ENCODE data around the gene SRD5A3.
A peak's percentile ranks its signal among the peaks of the same experiment; 100 is the strongest.

SRD5A3 gene

GRCh38 chr4:55345980-55346850 is at the start of gene SRD5A3:
Gene SRD5A3 (plus strand): TSS chr4:55346242. CDS start chr4:55346337, 95 bp downstream.
- peak; percentile 41 to 64 for DNase-seq (ENCODE audit: low read depth in 2 of 2)

- no peak for DNase-seq (ENCODE audit: low read depth in 2 of 2)
Measured at GRCh38 chr4:55297346-55297745, 48.7 kb upstream of the SRD5A3 start.

- DNase-seq (ENCODE audit: low read depth in 2 of 2), result no peak
Measured at GRCh38 chr4:55303760-55304165, 42.3 kb upstream of the SRD5A3 start.

- DNase-seq (ENCODE audit: low read depth in 2 of 2), result no peak
Measured at GRCh38 chr4:55304303-55304702, 41.7 kb upstream of the SRD5A3 start.

GRCh38 chr4:55308071-55308470 is 38.0 kb upstream of the SRD5A3 start:
- DNase-seq (ENCODE audit: low read depth in 2 of 2), result no peak

GRCh38 chr4:55311792-55312488 is 34.1 kb upstream of the SRD5A3 start:
- no peak for DNase-seq (ENCODE audit: low read depth in 2 of 2)

GRCh38 chr4:55312489-55313101 is 33.4 kb upstream of the SRD5A3 start:
- peak in 1 of 2 donors; percentile 7 for DNase-seq (ENCODE audit: low read depth in 2 of 2)

- DNase-seq (ENCODE audit: low read depth in 2 of 2), result no peak
Measured at GRCh38 chr4:55314141-55314820, 31.8 kb upstream of the SRD5A3 start.

GRCh38 chr4:55318175-55319129 is 27.6 kb upstream of the SRD5A3 start:
- no peak for DNase-seq (ENCODE audit: low read depth in 2 of 2)

- no peak for DNase-seq (ENCODE audit: low read depth in 2 of 2)
Measured at GRCh38 chr4:55321707-55322264, 24.3 kb upstream of the SRD5A3 start.

GRCh38 chr4:55323375-55323774 is 22.7 kb upstream of the SRD5A3 start:
- DNase-seq (ENCODE audit: low read depth in 2 of 2), result no peak

GRCh38 chr4:55326629-55327028 is 19.4 kb upstream of the SRD5A3 start:
- no peak for DNase-seq (ENCODE audit: low read depth in 2 of 2)

GRCh38 chr4:55329012-55329411 is 17.0 kb upstream of the SRD5A3 start:
- DNase-seq (ENCODE audit: low read depth in 2 of 2), result no peak

- no peak for DNase-seq (ENCODE audit: low read depth in 2 of 2)
Measured at GRCh38 chr4:55330241-55330640, 15.8 kb upstream of the SRD5A3 start.

GRCh38 chr4:55336138-55337034 is 9.7 kb upstream of the SRD5A3 start:
- no peak for DNase-seq (ENCODE audit: low read depth in 2 of 2)

GRCh38 chr4:55337944-55338343 is 8.1 kb upstream of the SRD5A3 start:
- DNase-seq (ENCODE audit: low read depth in 2 of 2), result no peak

- DNase-seq (ENCODE audit: low read depth in 2 of 2), result no peak
Measured at GRCh38 chr4:55338486-55338885, 7.6 kb upstream of the SRD5A3 start.

- DNase-seq (ENCODE audit: low read depth in 2 of 2), result no peak
Measured at GRCh38 chr4:55340266-55340665, 5.8 kb upstream of the SRD5A3 start.

GRCh38 chr4:55343887-55344286 is 2.2 kb upstream of the SRD5A3 start:
- no peak for DNase-seq (ENCODE audit: low read depth in 2 of 2)
